Ammon's horn (tissue), 1 donor: ENCODE measurements around the gene PLTP.
"Not testable (repeated sequence)": the region's sequence is repeated elsewhere in the genome, so short reads cannot be mapped to it uniquely, and the experiment has no call there.

ENCODE experiments used
- DNase-seq: peaks from one replicate; pipeline ENCODE4 v3.0.0-alpha.2; 2016; ENCODE audit warnings: low spot score

PLTP gene

DNA sequence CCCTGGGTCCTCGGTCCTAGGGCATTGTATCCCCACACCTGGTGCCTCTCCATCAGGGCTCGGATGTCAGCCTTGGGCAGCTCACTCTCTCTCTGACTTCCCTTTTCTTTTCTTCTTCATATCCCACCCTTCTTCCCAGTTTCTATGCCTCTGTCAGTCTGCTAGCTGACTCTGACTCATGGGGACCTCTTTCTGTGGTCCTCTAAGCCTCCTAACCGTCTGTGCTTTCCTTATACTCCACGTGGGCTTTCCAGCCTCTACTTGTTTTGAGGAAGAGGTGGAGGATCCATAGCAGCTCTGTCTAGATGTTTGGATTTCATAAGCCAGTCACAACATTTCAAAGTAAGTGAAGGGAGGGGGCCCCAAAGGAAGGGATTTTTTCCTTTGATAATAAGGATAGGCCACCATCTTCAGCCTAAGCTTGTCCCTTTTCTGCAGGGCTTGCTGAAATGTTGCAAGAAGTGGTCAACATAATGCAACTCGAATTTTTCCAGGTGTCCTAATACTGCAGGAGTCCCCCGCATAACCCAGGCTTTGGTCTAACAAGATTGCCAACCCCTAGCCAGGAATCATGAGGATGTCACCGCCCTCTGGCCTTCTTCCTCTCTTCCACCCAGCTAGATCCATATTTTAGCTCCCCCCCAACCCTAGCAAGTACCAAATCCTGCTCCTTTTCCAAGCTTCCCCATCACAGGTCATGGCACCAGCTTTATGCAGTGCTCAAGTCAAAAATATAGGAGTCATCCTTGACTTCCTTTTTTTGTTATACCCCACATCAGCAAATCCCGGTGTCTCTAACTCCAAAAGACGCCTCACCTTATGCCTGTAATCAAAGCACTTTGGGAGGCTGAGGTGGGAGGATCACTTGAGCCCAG lies 8.7 kb upstream of the PLTP start:
- no peak for DNase-seq

DNA sequence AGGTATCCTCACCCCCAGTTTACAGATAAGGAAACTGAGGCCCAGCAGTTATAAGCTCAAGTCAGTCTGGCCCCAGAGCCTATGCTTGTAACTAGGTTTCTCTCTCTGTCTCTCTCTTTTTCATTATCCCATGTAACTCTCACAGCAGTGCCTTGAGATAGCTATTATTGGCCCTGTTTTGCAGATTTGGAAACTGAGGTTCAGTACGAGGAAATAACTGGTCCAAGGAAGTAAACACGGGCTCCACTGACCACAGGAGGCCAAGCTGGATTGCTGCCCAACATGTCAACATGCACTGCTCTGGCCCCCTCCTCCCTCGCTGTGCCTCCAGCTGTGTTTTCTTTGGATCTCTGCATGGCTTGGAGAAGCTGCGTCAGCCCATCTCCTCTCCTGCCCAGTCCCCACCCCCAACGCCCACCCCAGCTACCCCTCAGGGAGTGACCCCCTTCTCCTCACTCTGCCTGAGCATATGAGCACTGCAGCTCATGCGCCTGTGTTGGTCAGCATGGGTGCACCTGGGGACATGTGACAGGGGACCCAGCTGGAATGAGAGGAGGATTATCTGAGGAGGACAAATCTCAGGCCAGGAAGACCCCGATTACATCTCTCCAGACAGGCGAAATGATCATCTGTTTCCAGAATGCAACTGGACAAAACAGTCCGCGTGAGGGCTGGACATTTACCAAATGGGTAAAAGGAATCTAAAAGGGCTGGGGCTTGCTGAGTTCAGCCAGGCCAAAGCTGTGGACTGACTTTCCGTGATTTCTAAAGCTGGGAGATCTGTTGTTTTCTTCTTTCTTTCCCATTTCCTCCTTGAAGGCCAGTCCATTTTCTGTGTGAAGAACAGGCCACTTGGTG lies 7.8 kb upstream of the PLTP start:
- DNase-seq, result no peak

DNA sequence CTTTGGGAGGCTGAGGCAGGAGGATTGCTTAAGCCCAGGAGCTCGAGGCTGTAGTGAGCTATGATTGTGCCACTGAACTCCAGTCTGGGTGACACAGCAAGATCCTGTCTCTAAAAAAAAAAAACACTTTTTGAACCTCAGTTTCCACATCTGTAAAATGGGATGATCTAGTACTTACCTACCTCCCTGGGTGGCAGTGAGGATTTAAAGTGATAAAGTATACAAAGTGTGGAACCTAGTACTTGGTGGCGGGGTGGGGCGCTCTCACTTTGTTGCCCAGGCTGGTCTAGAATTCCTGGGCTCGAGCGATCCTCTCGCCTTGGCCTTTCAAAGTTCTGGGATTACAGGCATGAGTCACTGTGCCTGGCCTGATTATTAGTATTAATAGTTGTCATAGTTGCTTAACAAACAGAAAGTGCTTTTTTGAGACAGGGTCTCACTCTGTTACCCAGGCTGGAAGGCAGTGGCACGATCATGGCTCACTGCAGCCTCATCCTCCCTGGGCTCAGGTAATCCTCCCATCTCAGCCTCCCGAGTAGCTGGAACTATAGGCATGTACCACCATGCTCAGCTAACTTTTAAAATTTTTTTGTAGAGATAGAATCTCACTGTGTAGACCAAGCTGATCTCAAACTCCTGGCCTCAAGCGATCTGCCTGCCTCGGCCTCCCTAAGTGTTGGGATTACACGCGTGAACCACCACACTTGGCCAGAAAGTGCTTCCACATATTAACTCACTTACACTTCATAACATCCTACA lies 7.0 kb upstream of the PLTP start:
- DNase-seq, result no peak

DNA sequence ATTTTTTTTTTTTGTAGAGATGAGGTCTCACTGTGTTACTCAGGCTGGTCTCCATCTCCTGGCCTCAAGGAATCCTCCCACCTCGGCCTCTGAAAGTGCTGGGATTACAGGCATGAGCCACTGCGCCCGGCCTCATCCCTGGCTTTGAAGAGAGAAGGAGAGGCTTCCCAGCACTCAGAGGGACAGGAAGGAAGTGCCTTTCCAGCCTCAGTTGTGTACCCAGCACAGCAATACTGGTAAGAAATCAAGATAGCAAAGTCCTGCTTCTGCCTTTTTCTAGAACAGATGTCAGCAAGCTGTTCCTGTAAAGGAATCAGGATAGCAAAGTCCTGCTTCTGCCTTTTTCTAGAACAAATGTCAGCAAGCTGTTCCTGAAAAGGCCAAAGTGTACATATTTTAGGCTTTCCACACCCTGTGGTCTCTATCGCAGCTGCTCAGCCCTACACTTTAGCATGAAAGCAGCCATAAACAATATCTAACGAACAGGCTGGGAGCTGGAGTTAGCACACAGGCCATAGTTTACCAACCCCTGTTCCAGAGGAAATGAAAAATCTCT lies 6.3 kb upstream of the PLTP start:
- DNase-seq, result no peak

DNA sequence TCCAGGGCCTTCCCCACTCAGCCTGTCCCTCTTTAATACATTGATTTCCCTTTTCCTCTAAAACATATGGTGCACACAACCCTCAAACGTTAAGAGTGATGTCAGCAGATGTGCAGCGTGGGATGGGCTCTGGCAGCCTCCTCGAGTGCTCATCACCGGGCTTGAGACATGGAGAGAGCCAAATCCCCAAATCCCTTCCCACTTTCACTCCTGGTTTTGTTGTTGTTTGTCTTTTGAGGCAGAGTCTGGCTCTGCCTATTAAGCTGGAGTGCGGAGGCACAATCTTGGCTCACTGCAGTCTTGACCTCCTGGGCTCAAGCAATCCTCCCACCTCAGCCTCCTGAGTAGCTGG lies 5.8 kb upstream of the PLTP start:
- DNase-seq, result peak; percentile 53

DNA sequence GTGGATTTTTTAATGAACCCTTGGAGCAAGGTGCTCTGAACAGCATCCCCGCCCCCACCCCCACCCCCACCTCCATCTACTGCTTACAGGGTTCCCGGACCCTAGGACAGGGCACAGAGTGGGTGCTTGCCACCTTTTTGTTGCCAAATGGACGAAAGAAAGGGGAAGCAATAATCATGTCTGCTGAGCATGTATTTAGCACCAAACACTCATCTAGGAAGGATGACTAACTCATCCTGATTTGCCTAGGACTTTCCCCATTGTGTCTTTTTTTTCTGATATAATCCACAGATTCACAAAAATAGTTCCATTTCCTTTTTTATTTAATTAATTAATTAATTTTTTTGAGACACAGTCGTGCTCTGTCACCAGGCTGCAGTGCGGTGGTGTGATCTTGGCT lies 1.2 kb upstream of the PLTP start:
- no peak for DNase-seq

DNA sequence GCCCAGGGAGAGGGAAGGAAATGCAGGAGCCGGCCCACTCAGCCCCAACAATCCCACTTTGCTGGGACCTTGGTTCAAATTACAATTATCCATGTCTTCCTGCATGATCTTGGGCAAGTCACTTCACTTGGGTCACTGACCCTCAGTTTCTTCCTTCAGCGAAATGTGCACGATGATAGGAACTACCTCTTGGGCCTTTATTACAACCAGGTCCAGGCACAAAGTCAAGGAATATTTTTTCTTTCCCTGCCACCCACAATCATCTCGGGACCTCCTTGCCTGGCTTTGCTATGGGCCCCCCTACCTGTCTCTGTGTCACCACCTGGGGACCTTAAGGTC lies 358 bp upstream of the PLTP start:
- no peak for DNase-seq

DNA sequence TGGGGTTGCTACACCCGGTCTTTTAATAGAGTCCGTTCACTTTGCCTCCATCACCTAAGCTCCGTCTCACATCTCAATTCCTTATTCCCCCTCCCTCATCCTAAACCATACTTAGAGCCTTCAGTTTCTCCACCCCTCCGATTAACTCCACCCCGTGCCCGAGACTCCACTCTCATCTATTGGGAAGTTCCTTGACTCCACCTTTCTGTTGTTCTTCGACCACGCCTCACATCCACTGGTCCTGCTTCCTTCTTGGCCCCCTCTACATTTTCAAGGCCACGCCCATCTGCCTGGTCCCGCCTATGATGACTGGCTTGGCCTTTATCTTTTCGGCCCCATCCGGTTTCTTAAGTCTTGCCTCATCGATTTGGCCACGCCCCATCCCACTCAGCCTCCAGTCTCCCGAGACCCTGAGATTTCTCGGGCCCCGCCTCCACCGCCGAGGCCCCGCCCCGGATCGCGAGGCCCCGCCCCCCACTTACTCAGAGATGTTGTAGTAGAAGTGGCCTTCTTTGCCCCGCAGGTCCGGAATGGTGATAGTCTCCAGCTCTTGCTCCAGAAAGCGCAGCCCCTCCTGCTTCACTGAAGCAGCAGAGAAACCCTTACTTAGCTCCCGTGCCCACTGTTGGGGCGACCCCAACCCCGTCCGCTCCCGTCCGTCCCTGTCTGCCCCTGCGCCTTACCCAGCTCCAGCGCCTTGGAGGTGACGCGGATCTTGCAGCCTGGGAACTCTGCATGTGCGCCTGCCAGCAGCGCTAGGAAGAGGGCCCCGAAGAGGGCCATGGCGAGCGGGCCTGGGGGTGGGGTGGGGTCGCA lies 1.1 kb downstream of the PLTP start:
- peak; percentile 94 for DNase-seq

DNA sequence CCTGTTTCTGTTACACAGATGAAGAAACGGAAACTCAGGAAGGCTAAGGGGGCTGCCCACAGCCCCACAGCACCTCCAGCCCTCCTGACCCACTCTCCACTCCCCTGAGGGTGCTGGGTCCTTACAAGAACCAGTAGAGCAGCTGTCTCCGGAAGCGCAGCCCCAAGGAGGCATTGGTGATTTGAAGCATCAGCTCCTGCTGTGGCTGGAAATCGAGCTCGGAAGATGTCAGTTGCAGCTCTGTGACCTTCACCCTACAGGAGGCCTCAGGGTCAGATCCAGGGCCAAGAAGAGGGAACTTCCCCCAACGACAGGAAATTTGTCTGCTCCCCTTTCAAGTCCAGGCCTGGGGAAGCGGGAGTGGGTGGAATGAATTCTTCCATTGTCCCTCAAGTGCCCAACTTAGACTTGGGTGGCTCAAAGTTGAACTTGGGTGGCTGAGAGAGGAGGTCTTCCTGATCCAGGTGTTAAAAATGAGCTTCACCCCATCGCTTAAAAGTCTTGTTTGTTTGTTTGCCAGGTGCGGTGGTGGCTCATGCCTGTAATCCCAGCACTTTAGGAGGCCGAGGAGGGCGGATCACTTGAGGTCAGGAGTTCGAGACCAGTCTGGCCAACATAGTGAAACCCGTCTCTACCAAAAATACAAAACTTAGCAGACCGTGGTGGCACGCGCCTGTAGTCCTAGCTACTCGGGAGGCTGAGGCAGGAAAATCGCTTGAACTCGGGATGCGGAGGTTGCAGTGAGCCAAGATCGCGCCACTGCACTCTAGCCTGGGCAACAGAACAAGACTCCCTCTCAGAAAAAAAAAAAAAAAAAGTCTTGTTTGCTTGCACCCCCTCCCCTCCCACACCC lies 1.9 kb downstream of the PLTP start:
- no peak for DNase-seq

DNA sequence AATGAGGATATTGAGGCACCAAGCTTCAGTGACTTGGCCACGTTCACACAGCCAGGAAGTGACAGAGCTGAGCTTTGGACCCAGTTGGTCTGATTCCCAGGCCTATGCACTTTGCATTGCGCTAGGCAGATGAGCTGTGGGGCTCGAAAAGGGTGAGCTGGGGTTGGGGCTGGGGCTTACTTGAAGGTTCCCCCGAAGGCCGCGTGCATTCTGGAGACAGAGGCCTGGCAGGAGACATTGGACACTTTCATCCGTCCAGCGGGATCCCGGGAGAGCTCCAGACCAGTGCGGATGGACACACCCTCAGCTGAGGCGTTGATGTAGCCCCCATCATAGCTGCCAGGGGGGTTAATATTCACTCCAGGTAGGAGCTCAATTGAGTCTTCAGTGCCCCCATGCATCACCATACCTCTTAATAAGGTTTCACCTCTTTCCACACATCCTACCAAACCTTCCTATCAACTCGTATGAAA lies 2.6 kb downstream of the PLTP start:
- no peak for DNase-seq

DNA sequence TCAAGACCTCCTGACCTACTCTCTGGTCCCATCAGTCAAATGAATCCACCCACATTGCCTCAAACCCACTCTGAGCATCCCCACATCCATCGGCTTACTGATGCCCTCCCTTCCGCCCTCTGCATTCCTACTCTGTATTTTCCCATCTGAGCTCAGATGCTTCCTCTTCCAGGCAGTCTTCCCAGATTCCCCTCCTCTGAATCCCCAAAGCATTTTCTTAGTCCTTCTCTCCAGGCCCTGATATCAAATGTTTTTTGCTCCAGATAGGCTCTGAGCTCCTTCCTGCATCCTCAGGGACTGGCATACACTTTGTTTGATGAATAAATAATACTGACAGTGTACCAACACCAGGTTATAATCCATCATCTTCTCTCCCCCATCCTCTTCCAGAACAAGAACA lies 3.9 kb downstream of the PLTP start:
- DNase-seq, result no peak

DNA sequence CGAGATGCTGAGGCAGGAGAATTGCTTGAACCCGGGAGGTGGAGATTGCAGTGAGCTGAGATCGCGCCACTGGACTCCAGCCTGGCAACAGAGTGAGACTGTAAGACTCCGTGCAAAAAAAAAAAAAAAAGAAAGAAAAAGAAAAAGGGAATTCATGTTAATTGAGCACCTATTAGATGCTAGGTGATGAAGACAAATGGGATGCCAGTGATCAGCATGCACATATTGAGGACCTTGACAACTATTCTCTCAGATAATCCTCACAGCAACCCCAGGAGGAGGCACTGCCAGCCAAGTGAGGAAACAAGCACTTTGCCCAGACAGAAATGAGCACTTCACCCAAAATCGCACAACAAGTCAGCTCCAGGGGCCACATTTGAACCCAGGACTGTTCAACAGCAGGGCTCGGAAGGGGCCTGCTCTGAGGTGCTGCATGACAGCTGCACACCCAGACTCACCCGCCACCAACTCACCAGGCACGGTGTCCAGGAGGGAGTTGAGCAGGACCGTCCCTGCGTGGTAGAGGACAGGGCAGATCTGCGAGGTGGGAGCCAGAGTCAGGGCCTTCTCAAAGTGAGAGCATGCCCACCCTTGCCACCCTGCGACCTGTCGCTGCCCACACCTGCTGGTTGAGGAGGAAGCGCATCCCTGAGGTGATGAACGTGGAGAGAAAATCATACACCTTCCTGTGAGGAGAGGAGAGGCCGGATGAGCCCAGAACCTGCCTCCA lies 4.6 kb downstream of the PLTP start:
- no peak for DNase-seq

DNA sequence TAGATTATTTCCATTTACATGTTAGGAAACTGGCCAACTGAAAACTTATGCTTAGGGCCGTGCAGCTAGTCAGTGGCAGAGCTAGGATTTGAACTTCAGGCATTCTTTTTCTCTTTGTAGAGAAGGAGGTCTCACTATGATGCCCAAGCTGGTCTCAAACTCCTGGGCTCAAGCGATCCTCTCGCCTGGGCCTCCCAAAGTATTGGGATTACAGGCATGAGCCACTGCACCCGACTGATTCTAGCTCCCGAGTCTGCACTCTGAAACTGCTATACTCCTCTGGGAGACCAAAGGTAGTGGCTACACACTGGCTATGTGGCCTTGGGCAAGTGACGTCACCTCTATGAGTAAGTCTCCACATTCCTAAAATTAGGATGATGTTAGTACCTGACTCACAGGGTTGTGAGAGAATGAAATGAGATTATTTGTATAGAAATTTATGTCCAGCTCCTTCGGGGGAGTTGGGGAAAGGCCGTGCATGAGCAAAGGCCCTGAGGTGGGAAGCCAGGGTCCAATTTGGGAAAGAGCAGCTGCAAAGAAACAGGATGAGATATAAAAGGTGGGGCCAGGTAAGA lies 6.4 kb downstream of the PLTP start:
- no peak for DNase-seq

DNA sequence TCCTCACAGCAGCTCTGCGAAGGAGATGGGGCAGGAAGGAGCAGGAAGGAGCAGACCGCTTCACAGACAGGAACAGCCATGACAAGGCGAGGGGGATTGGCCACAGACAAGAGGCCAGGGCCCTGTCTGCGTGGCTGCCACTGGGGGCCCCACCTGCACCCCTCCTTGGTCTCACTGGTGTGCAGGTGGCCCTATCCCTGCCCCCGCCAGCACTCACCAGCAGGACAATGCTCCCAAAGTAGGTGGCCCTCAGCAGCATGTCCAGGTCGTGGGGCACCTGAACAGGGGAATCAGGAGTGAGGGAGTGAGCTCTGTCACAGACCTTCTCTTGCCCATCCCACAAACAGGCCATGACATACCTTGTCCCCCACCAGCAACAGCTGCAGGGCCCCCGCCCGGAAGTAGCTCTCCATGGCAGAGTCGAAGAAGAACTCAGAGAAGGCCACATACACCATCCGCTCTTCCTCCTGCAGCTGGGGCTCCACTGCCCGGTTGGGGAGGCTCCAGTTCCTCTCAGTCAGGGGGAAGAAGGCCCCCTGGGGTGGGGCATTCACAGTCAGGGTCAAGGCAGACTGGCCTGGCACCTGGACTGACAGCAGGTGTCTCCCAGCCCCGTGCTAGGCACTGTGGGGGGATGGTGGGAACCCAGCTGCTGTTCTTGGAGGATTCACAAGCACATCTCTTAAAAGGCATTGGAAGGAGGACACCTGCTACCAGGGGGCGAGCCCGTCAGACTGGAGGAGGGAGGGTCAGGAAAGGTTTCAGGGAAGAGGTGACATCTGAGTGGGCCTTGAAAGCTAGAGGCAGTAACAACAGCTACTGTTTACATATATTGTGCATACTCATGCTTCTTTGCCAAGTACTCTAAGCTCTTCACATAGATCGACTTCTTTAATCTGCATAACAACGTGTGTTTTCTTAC lies 7.1 kb downstream of the PLTP start:
- DNase-seq, result no peak

DNA sequence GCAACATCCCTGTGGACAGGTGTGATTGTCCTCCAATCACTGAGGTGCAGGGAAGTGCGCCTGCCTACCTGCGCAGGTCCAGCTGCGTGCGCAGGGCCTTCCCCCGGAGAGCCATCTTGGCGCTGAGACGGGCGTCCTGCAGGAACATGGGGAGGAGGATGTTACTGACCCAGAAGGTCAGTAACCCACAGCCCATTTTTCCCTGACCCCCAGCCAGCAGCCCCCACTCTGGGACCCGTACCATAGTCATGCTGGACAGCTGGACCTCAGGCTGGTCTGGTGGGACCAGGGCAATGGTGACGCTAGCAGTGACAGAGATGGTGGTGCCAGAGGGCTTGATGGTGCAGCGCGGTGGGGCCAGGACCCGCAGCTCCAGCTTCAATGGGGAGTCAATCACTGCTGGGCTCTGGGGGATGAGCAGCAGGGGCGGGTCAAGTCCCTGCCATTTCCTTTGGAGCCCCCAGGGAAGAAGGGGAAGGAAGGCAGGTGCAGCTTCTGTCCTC lies 9.7 kb downstream of the PLTP start:
- no peak for DNase-seq

DNA sequence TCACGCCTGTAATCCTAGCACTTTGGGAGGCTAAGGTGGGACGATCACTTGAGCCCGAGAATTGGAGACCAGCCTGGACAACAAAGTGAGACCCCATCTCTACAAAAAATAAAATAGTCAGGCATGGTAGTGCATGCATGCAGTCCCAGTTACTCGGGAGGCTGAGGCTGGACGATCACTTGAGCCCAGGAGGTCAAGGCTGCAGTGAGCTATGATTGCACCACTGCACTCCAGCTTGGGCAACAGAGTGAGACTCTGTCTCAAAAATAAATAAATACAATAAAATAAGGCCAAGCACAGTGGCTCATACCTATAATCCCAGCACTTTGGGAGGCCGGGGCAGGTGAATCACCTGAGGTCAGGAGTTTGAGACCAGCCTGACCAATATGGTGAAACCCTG lies 10.6 kb downstream of the PLTP start:
- not testable (repeated sequence) for DNase-seq

DNA sequence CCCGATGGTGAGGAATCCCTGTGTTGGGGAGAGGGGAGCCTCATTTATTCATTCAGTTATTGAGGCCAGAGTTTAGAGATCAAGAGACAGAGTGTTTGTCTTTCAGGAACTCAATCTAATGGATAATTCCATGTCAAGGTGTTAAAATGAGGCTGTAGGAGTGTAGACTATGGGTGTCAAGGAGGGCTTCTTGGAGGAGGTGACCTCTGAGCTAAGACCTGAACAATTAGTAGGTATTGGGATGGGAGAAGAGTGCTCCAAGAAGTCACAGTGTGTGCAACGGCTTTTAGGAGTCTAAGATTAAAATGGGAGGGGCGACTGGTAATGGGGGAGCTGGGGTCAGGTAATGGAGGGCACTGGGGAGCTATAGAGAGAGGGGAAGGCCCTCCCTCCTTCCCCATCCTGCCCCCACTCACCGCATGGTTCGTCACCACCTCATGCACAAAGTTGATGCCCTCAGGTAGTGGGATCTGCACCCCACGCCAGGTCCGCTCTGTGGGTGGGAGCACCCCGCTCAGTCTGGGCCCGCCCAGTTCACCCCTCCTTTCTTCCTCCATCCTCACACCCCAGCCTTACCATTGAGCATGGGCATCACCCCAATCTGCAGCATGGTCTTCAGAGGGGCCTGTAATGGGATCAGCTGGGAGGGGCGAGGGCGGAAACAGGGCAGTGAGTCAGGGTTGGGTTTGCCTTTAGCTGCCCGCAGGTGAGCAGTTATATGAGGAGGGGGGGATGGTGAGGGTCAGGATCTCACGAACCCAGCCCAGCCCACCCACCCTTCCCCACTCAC lies 12.7 kb downstream of the PLTP start:
- DNase-seq, result no peak
